ENCODE data around the gene GPANK1. TPM values are rescaled to one million over a fixed set of nuclear protein-coding genes. Genes with fewer than 3 reads are reported as not detected.

Gene GPANK1
- polyA plus RNA-seq, 2 donors, result 10.2 to 10.4 TPM

GRCh38 chr6:31692353-31692752 is 27.6 kb upstream of the GPANK1 start:
- 81 to 85% methylated on average over 4 of the region's 4 CpGs for WGBS, 2 donors
- no peak overlapping the region for H3K4me3 ChIP-seq (ENCODE audit: low read depth in 1 of 2, low read length in 2 of 2)
- H3K27ac ChIP-seq (ENCODE audit: low read depth in 2 of 2, low read length in 1 of 2), result no peak overlapping the region
- no peaks in the 10 kb centered on the region for H3K4me1 ChIP-seq (ENCODE audit: control insufficient read depth in 2 of 2, insufficient read depth in 2 of 2, low read length in 1 of 2)
- no peaks in the 10 kb centered on the region for H3K9me3 ChIP-seq (ENCODE audit: control insufficient read depth in 2 of 2, insufficient read depth in 1 of 2, low read depth in 1 of 2, low read length in 1 of 2)
- no peaks in the 10 kb centered on the region for H3K27me3 ChIP-seq (ENCODE audit: control insufficient read depth in 1 of 2, insufficient read depth in 2 of 2, low read length in 2 of 2)
- peaks cover 27 to 67% of the 10 kb centered on the region in 2 donors for H3K36me3 ChIP-seq (ENCODE audit: control insufficient read depth in 2 of 2, insufficient read depth in 2 of 2, low read length in 1 of 2)

GRCh38 chr6:31691564-31692108 is 26.8 kb upstream of the GPANK1 start:
- H3K36me3 ChIP-seq (ENCODE audit: control insufficient read depth in 2 of 2, insufficient read depth in 2 of 2, low read length in 1 of 2), result peaks cover 31 to 69% of the 10 kb centered on the region in 2 donors

GRCh38 chr6:31691078-31691463 is 26.3 kb upstream of the GPANK1 start:
- no peaks in the 10 kb centered on the region for H3K9me3 ChIP-seq (ENCODE audit: control insufficient read depth in 2 of 2, insufficient read depth in 1 of 2, low read depth in 1 of 2, low read length in 1 of 2)
- peaks cover 30 to 74% of the 10 kb centered on the region in 2 donors for H3K36me3 ChIP-seq (ENCODE audit: control insufficient read depth in 2 of 2, insufficient read depth in 2 of 2, low read length in 1 of 2)
- no peak overlapping the region for H3K4me3 ChIP-seq (ENCODE audit: low read depth in 1 of 2, low read length in 2 of 2)
- no peaks in the 10 kb centered on the region for H3K27me3 ChIP-seq (ENCODE audit: control insufficient read depth in 1 of 2, insufficient read depth in 2 of 2, low read length in 2 of 2)
- 87 to 89% methylated on average over 6 of the region's 6 CpGs for WGBS, 2 donors
- H3K27ac ChIP-seq (ENCODE audit: low read depth in 2 of 2, low read length in 1 of 2), result no peak overlapping the region
- no peaks in the 10 kb centered on the region for H3K4me1 ChIP-seq (ENCODE audit: control insufficient read depth in 2 of 2, insufficient read depth in 2 of 2, low read length in 1 of 2)

More at GRCh38 chr6:31691564-31692108, 26.8 kb upstream of the GPANK1 start:
- Histone ChIP-seq H3K9me3 (ENCODE audit: control insufficient read depth in 2 of 2, insufficient read depth in 1 of 2, low read depth in 1 of 2, low read length in 1 of 2) (no peaks in the 10 kb centered on the region), H3K27me3 (ENCODE audit: control insufficient read depth in 1 of 2, insufficient read depth in 2 of 2, low read length in 2 of 2) (no peaks in the 10 kb centered on the region), H3K27ac (ENCODE audit: low read depth in 2 of 2, low read length in 1 of 2) (no peak overlapping the region), H3K4me1 (ENCODE audit: control insufficient read depth in 2 of 2, insufficient read depth in 2 of 2, low read length in 1 of 2) (no peaks in the 10 kb centered on the region), H3K4me3 (ENCODE audit: low read depth in 1 of 2, low read length in 2 of 2) (no peak overlapping the region)
- 94 to 95% methylated on average over 12 of the region's 12 CpGs for WGBS, 2 donors

- Histone ChIP-seq H3K9me3 (ENCODE audit: control insufficient read depth in 2 of 2, insufficient read depth in 1 of 2, low read depth in 1 of 2, low read length in 1 of 2) (no peaks in the 10 kb centered on the region), H3K4me1 (ENCODE audit: control insufficient read depth in 2 of 2, insufficient read depth in 2 of 2, low read length in 1 of 2) (no peaks in the 10 kb centered on the region), H3K27me3 (ENCODE audit: control insufficient read depth in 1 of 2, insufficient read depth in 2 of 2, low read length in 2 of 2) (no peaks in the 10 kb centered on the region), H3K36me3 (ENCODE audit: control insufficient read depth in 2 of 2, insufficient read depth in 2 of 2, low read length in 1 of 2) (peaks cover 30 to 73% of the 10 kb centered on the region in 2 donors), H3K27ac (ENCODE audit: low read depth in 2 of 2, low read length in 1 of 2) (no peak overlapping the region), H3K4me3 (ENCODE audit: low read depth in 1 of 2, low read length in 2 of 2) (no peak overlapping the region)
- WGBS, 2 donors, result 65 to 70% methylated on average over 10 of the region's 10 CpGs
These were observed 25.7 kb upstream of the GPANK1 start for GRCh38 chr6:31690231-31691077.

DNA sequence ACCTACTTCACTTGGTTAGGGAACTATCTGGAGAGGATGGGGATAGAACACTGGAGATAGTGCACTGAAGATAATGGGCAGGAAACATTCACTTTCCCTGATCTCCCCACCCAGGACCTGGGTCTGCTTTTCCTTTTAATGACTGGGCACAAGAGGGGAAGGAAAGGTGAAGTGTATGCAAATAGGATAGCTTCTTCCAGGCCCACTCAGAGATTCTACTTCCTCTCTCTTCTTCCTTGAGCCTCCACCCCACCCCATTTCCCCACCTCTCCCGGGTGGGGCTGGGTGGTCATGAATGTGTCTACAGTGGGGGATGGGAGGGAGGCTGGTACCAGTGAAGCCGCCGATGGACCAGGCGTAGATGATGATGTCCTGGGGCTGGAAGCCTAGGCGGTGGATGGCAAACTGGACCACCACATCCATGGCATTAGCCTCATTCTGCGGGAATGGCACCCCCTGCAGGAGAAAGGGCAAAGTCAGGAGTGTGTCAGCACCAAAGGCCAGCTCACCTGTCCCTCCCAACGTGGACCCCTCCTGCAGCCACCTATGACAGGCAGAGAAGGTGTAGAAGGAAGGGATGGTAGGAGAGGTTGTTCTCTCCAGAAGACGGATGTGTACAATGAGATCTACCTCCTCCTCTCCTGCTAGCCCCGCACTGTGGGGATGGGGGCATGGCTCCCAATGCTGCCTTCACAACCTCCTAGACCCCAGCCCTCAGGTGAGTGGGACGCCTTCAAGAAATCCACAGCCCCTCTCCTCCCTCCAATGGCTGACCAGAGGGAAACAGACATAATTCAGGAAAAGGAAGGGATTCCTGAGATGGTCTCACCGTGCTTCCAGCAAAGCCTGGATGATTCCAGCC is 24.7 kb upstream of the GPANK1 start:
- Histone ChIP-seq H3K9me3 (ENCODE audit: control insufficient read depth in 2 of 2, insufficient read depth in 1 of 2, low read depth in 1 of 2, low read length in 1 of 2) (no peaks in the 10 kb centered on the region), H3K36me3 (ENCODE audit: control insufficient read depth in 2 of 2, insufficient read depth in 2 of 2, low read length in 1 of 2) (peaks cover 33 to 68% of the 10 kb centered on the region in 2 donors), H3K27me3 (ENCODE audit: control insufficient read depth in 1 of 2, insufficient read depth in 2 of 2, low read length in 2 of 2) (no peaks in the 10 kb centered on the region), H3K4me3 (ENCODE audit: low read depth in 1 of 2, low read length in 2 of 2) (no peak overlapping the region), H3K4me1 (ENCODE audit: control insufficient read depth in 2 of 2, insufficient read depth in 2 of 2, low read length in 1 of 2) (no peaks in the 10 kb centered on the region), H3K27ac (ENCODE audit: low read depth in 2 of 2, low read length in 1 of 2) (no peak overlapping the region)
- WGBS, 2 donors, result 79 to 84% methylated on average over 11 of the region's 11 CpGs

- Histone ChIP-seq H3K36me3 (ENCODE audit: control insufficient read depth in 2 of 2, insufficient read depth in 2 of 2, low read length in 1 of 2) (peaks cover 32 to 59% of the 10 kb centered on the region in 2 donors), H3K4me1 (ENCODE audit: control insufficient read depth in 2 of 2, insufficient read depth in 2 of 2, low read length in 1 of 2) (peaks cover 0 to 2% of the 10 kb centered on the region in 2 donors), H3K27me3 (ENCODE audit: control insufficient read depth in 1 of 2, insufficient read depth in 2 of 2, low read length in 2 of 2) (no peaks in the 10 kb centered on the region), H3K9me3 (ENCODE audit: control insufficient read depth in 2 of 2, insufficient read depth in 1 of 2, low read depth in 1 of 2, low read length in 1 of 2) (no peaks in the 10 kb centered on the region), H3K4me3 (ENCODE audit: low read depth in 1 of 2, low read length in 2 of 2) (no peak overlapping the region), H3K27ac (ENCODE audit: low read depth in 2 of 2, low read length in 1 of 2) (no peak overlapping the region)
- WGBS, 2 donors, result 81 to 83% methylated on average over 14 of the region's 14 CpGs
These were observed 23.3 kb upstream of the GPANK1 start for GRCh38 chr6:31687860-31688693.

- whole genome bisulfite sequencing, 2 donors, result 86 to 87% methylated on average over 8 of the region's 8 CpGs
- peaks cover 30 to 54% of the 10 kb centered on the region in 2 donors for H3K36me3 ChIP-seq (ENCODE audit: control insufficient read depth in 2 of 2, insufficient read depth in 2 of 2, low read length in 1 of 2)
- H3K4me3 ChIP-seq (ENCODE audit: low read depth in 1 of 2, low read length in 2 of 2), result no peak overlapping the region
These were observed 22.5 kb upstream of the GPANK1 start for GRCh38 chr6:31687321-31687720.

GRCh38 chr6:31686483-31686882 is 21.7 kb upstream of the GPANK1 start:
- Histone ChIP-seq H3K27ac (ENCODE audit: low read depth in 2 of 2, low read length in 1 of 2) (no peak overlapping the region), H3K9me3 (ENCODE audit: control insufficient read depth in 2 of 2, insufficient read depth in 1 of 2, low read depth in 1 of 2, low read length in 1 of 2) (no peaks in the 10 kb centered on the region), H3K4me3 (ENCODE audit: low read depth in 1 of 2, low read length in 2 of 2) (no peak overlapping the region), H3K4me1 (ENCODE audit: control insufficient read depth in 2 of 2, insufficient read depth in 2 of 2, low read length in 1 of 2) (peaks cover 0 to 3% of the 10 kb centered on the region in 2 donors), H3K36me3 (ENCODE audit: control insufficient read depth in 2 of 2, insufficient read depth in 2 of 2, low read length in 1 of 2) (peaks cover 30 to 51% of the 10 kb centered on the region in 2 donors), H3K27me3 (ENCODE audit: control insufficient read depth in 1 of 2, insufficient read depth in 2 of 2, low read length in 2 of 2) (no peaks in the 10 kb centered on the region)
- WGBS, 2 donors, result 84 to 87% methylated on average over 5 of the region's 5 CpGs

More at GRCh38 chr6:31687321-31687720, 22.5 kb upstream of the GPANK1 start:
- peaks cover 0 to 3% of the 10 kb centered on the region in 2 donors for H3K4me1 ChIP-seq (ENCODE audit: control insufficient read depth in 2 of 2, insufficient read depth in 2 of 2, low read length in 1 of 2)
- H3K9me3 ChIP-seq (ENCODE audit: control insufficient read depth in 2 of 2, insufficient read depth in 1 of 2, low read depth in 1 of 2, low read length in 1 of 2), result no peaks in the 10 kb centered on the region
- no peak overlapping the region for H3K27ac ChIP-seq (ENCODE audit: low read depth in 2 of 2, low read length in 1 of 2)
- no peaks in the 10 kb centered on the region for H3K27me3 ChIP-seq (ENCODE audit: control insufficient read depth in 1 of 2, insufficient read depth in 2 of 2, low read length in 2 of 2)

- Histone ChIP-seq H3K27ac (ENCODE audit: low read depth in 2 of 2, low read length in 1 of 2) (no peak overlapping the region), H3K27me3 (ENCODE audit: control insufficient read depth in 1 of 2, insufficient read depth in 2 of 2, low read length in 2 of 2) (no peaks in the 10 kb centered on the region), H3K9me3 (ENCODE audit: control insufficient read depth in 2 of 2, insufficient read depth in 1 of 2, low read depth in 1 of 2, low read length in 1 of 2) (no peaks in the 10 kb centered on the region), H3K4me1 (ENCODE audit: control insufficient read depth in 2 of 2, insufficient read depth in 2 of 2, low read length in 1 of 2) (peaks cover 0 to 5% of the 10 kb centered on the region in 2 donors), H3K4me3 (ENCODE audit: low read depth in 1 of 2, low read length in 2 of 2) (no peak overlapping the region), H3K36me3 (ENCODE audit: control insufficient read depth in 2 of 2, insufficient read depth in 2 of 2, low read length in 1 of 2) (peaks cover 19 to 27% of the 10 kb centered on the region in 2 donors)
- WGBS, 2 donors, result 62 to 63% methylated on average over 13 of the region's 13 CpGs
These were observed 18.8 kb upstream of the GPANK1 start for GRCh38 chr6:31683591-31683990.

Data from esophagus (tissue), 2 donors.